ACC112 (cell line): ENCODE results near the gene RNF166.

Experiments
- H2AFZ ChIP-seq: fragments of 200-600 bp; sonication (generic); one replicate; pipeline ENCODE4 v1.6.0; 2017; ENCODE audit warnings: antibody characterized with exemption, low read length; ENCODE audit not compliant: unreplicated experiment
- H3K27ac ChIP-seq: fragments of 200-600 bp; sonication (generic); 2 replicates; pipeline ENCODE4 v1.5.1; 2014; ENCODE audit warnings: low read depth, mild to moderate bottlenecking, antibody characterized with exemption, low read length, moderate library complexity
- H3K27me3 ChIP-seq: fragments of 200-600 bp; sonication (generic); 2 replicates; pipeline ENCODE4 v1.6.1; 2014; ENCODE audit warnings: mild to moderate bottlenecking, antibody characterized with exemption, low read length, moderate library complexity, mixed read lengths; ENCODE audit not compliant: insufficient read depth
- H3K36me3 ChIP-seq: fragments of 200-600 bp; sonication (generic); 2 replicates; pipeline ENCODE4 v1.6.1; 2016; ENCODE audit warnings: mild to moderate bottlenecking, antibody characterized with exemption, low read length, moderate library complexity, mixed read lengths; ENCODE audit not compliant: insufficient read depth
- H3K4me1 ChIP-seq: fragments of 200-600 bp; sonication (generic); one replicate; pipeline ENCODE4 v1.6.1; 2016; ENCODE audit warnings: low read length, mixed read lengths; ENCODE audit not compliant: insufficient read depth, unreplicated experiment, control insufficient read depth
- H3K4me3 ChIP-seq: fragments of 200-600 bp; sonication (generic); 2 replicates; pipeline ENCODE4 v1.5.1; 2014; ENCODE audit warnings: mild to moderate bottlenecking, low read depth, low read length
- H3K79me2 ChIP-seq: fragments of 200-600 bp; sonication (generic); one replicate; pipeline ENCODE4 v1.6.0; 2016; ENCODE audit warnings: low read length; ENCODE audit not compliant: control insufficient read depth, unreplicated experiment, insufficient read depth

The RNF166 gene

DNA sequence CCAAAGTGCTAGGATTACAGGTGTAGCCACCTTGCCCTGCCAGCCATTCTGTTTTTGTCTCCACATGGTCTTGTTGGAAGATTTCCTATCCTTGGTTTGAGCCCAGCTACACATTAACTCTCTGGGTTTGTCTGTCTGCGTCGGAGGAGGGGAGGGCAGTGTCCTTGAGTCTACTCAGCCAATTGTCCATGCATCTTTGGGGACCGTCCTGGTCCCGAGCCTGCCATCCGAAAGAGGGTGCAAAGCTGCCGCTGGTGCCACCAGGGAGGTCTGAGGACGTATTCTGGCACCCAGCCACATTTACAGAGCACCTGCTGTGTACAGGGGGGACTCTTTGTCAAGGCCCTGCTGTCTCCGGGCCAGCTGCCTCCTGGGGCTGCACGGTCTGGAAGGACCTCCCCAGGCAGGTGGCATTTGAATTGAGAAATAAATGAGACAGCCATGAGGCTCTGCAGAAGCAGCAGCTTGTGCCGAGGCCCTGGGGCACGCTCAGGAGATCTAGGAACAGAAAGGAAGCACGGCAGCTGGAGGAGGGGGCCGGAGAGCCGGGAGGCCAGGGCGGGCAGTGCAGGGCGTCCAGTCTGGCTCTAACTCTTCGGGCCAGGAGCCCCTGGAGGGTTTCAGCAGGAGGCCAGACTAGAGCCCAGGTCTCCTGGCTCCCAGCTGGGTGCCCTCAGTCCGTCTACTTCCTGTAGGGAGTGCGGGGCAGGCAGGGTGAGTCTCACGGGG lies 56.8 kb downstream of the RNF166 start:
- no peak overlapping the region for H3K27ac ChIP-seq
- peak overlapping the region; percentile 100 for H3K4me3 ChIP-seq
- peaks cover 6% of the 10 kb centered on the region for H3K4me1 ChIP-seq
- peaks cover 16% of the 10 kb centered on the region for H3K79me2 ChIP-seq
- no peaks in the 10 kb centered on the region for H3K36me3 ChIP-seq
- no peak overlapping the region for H2AFZ ChIP-seq
- H3K27me3 ChIP-seq = no peaks in the 10 kb centered on the region

DNA sequence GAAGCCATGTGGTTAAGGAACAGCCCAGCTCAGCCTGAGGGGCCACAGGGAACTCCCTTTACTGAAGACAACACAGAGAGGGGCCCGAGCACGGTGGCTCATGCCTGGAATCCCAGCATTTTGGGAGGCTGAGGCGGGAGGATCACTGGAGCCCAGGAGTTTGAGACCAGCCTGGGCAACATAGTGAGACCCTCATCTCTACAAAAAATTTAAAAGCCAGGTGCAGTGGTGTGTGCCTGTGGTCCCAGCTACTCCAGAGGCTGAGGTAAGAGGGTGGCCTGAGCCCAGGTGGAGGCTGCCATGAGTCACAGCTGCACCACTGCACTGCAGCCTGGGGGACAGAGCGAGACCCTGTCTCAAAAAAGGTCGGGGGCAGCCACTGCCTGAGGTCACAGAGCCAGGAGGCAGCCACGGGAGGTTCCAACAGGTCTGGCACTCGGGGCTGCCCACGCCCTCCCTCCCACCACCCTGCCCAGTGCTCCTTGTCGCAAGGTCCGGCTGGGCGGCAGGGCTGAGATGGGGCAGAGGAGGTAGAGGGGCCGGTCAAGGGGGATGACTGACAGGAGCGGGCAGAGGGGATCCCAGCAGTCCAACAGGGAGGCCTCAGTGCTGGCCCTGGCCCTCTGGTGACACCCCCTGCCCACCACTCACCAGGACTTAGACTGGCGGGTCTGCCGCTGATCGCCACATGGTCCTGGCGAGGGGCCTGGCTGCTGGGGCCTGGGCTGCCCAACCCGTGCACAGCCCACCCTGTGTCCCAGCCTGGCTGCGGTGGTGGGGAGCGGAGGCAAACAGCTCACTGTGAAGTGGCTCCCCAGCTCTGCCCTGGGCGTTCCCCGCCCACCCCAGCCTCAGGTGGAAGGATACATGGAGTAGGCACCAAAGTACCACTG lies 58.8 kb downstream of the RNF166 start:
- Histone ChIP-seq H3K36me3 (no peaks in the 10 kb centered on the region), H3K4me3 (no peak overlapping the region), H3K27ac (no peak overlapping the region), H2AFZ (no peak overlapping the region), H3K79me2 (peaks cover 16% of the 10 kb centered on the region), H3K4me1 (peaks cover 6% of the 10 kb centered on the region), H3K27me3 (no peaks in the 10 kb centered on the region)
